Sigmoid colon (tissue), 4 donors: Measurements from ENCODE around the gene MAP4K1.

ENCODE experiments used
- CTCF ChIP-seq, 4 experiments: fragments of 450-650 bp in 3 of 4; fragments of 200-600 bp in 1 of 4; IDR thresholded peaks; one replicate each; pipeline ENCODE4 v1.5.1; 2016 to 2019; ENCODE audit warnings: antibody characterized with exemption in 4 of 4, mild to moderate bottlenecking in 3 of 4, moderate library complexity in 2 of 4
- EP300 ChIP-seq, 4 donors: sonication (generic); formaldehyde crosslinking; IDR thresholded peaks; one replicate each; pipeline ENCODE4 v1.6.1; 2017; ENCODE audit warnings: antibody characterized with exemption in 4 of 4
- POLR2A ChIP-seq, 2 donors: fragments of 450-650 bp; IDR thresholded peaks; one replicate each; pipeline ENCODE4 v1.6.1; 2016; ENCODE audit warnings: antibody characterized with exemption in 2 of 2, mild to moderate bottlenecking in 2 of 2, moderate library complexity in 2 of 2
- POLR2AphosphoS5 ChIP-seq, 4 donors: sonication (generic); formaldehyde crosslinking; IDR thresholded peaks; one replicate each; pipeline ENCODE4 v1.6.1; 2017; ENCODE audit warnings: antibody characterized with exemption in 4 of 4

- TF ChIP-seq CTCF (IDR thresholded peaks at IDR 0.05), result no peak
- TF ChIP-seq POLR2AphosphoS5 (IDR thresholded peaks at IDR 0.05), result no peak
- no peak for TF ChIP-seq POLR2A (IDR thresholded peaks at IDR 0.05)
- no peak for TF ChIP-seq EP300 (IDR thresholded peaks at IDR 0.05)
Measured at GRCh38 chr19:38629568-38629967, 11.8 kb upstream of the MAP4K1 start.
